Urinary bladder (tissue), 4 donors: Measurements from ENCODE around the gene ADAP2. TPM values are rescaled to one million over a fixed set of nuclear protein-coding genes. Genes with fewer than 3 reads are reported as not detected.
"Not testable (repeated sequence)": the region's sequence is repeated elsewhere in the genome, so short reads cannot be mapped to it uniquely, and the experiment has no call there.

Experiments used
- DNase-seq: peaks from one replicate; pipeline ENCODE4 v3.0.0-alpha.2; 2015; ENCODE audit errors: extremely low spot score
- H3K27ac ChIP-seq: one replicate; pipeline ENCODE4 v1.5.1; 2013; ENCODE audit warnings: low read depth, mild to moderate bottlenecking, moderate library complexity
- H3K36me3 ChIP-seq: one replicate; pipeline ENCODE4 v1.6.1; 2013; ENCODE audit warnings: mild to moderate bottlenecking, moderate library complexity; ENCODE audit not compliant: insufficient read depth
- H3K4me1 ChIP-seq: one replicate; pipeline ENCODE4 v1.6.1; 2013; ENCODE audit warnings: mild to moderate bottlenecking, moderate library complexity; ENCODE audit not compliant: insufficient read depth
- H3K4me3 ChIP-seq: one replicate; pipeline ENCODE4 v1.5.1; 2013; ENCODE audit warnings: low read depth, low read length
- WGBS: extraction: QIAGEN DNeasy Blood & Tissue Kit; methylation state at CpG from one replicate; pipeline ENCODE4 v1.1.7; 2013; 5-methylcytosine and 5-hydroxymethylcytosine counted together
- polyA plus RNA-seq: library from polyadenylated mRNA; stranded (reverse); fragments of 200-250 nt; gene quantifications from one replicate; pipeline ENCODE4 v1.2.3, GENCODE V29; 2013
- total RNA-seq: library from RNA; depleted of rRNA; stranded (reverse); fragments of >200 nt; gene quantifications from one replicate; pipeline ENCODE4 v1.2.3, GENCODE V29; 2014
- donor health status: healthy with polysubstance abuse.
- donor health status: healthy.

ADAP2 gene
- total and polyA plus RNA-seq, 2 donors = 6.7 to 15.1 TPM

- H3K4me1 ChIP-seq, H3K27ac ChIP-seq, H3K4me3 ChIP-seq, H3K36me3 ChIP-seq, DNase-seq: not testable (repeated sequence)
- WGBS = 94% methylated on average over 13 of the region's 13 CpGs
Observed at GRCh38 chr17:30967911-30968310, 46.2 kb downstream of the ADAP2 start.

- Histone ChIP-seq H3K4me3 (peak overlapping the region; percentile 74), H3K4me1 (peaks cover 1% of the 10 kb centered on the region), H3K27ac (peak overlapping the region; percentile 97), H3K36me3 (no peaks in the 10 kb centered on the region)
- peak; percentile 32 for DNase-seq
- WGBS = 5% methylated on average over 31 of the region's 31 CpGs
Observed at GRCh38 chr17:30969989-30970830, 48.5 kb downstream of the ADAP2 start.

GRCh38 chr17:30970831-30971567 lies 49.3 kb downstream of the ADAP2 start, which contains the start of gene RNF135:
Gene RNF135, plus strand, starts transcription at chr17:30971039. Its CDS starts 35 bp downstream, at chr17:30971074.
- Histone ChIP-seq H3K4me1 (peaks cover 1% of the 10 kb centered on the region), H3K36me3 (no peaks in the 10 kb centered on the region), H3K4me3 (peak within 1 kb of the TSS; percentile 74), H3K27ac (peak within 1 kb of the TSS; percentile 97)
- peak; percentile 74 for DNase-seq
- under 1% methylated on average over 66 of the region's 66 CpGs for WGBS

- 96% methylated on average over 8 of the region's 8 CpGs for WGBS
- no peak overlapping the region for H3K27ac ChIP-seq
- DNase-seq = no peak
- H3K4me1 ChIP-seq = peaks cover under 1% of the 10 kb centered on the region
- no peak overlapping the region for H3K4me3 ChIP-seq
- no peaks in the 10 kb centered on the region for H3K36me3 ChIP-seq
Observed at GRCh38 chr17:30975042-30975820, 53.5 kb downstream of the ADAP2 start.

- not testable (repeated sequence) for H3K4me1 ChIP-seq, H3K27ac ChIP-seq, H3K4me3 ChIP-seq, DNase-seq, H3K36me3 ChIP-seq
- WGBS = 95% methylated on average over 16 of the region's 33 CpGs
Observed at GRCh38 chr17:30979919-30980318, 58.2 kb downstream of the ADAP2 start.

- WGBS = 78% methylated on average over 8 of the region's 8 CpGs
- H3K4me3 ChIP-seq = no peak overlapping the region
- no peak overlapping the region for H3K27ac ChIP-seq
- H3K4me1 ChIP-seq = no peaks in the 10 kb centered on the region
- H3K36me3 ChIP-seq = no peaks in the 10 kb centered on the region
- no peak for DNase-seq
Observed at GRCh38 chr17:30981531-30982519, 60.1 kb downstream of the ADAP2 start.

- DNase-seq = no peak
- no peak overlapping the region for H3K4me3 ChIP-seq
- WGBS = 95% methylated on average over 1 of the region's 1 CpG
- no peaks in the 10 kb centered on the region for H3K4me1 ChIP-seq
- no peak overlapping the region for H3K27ac ChIP-seq
- no peaks in the 10 kb centered on the region for H3K36me3 ChIP-seq
Observed at GRCh38 chr17:30982855-30983254, 61.1 kb downstream of the ADAP2 start.

- peaks cover 2% of the 10 kb centered on the region for H3K36me3 ChIP-seq
- 88% methylated on average over 3 of the region's 3 CpGs for WGBS
- no peak overlapping the region for H3K4me3 ChIP-seq
- no peak overlapping the region for H3K27ac ChIP-seq
- DNase-seq = no peak
- H3K4me1 ChIP-seq = no peaks in the 10 kb centered on the region
Observed at GRCh38 chr17:30990458-30990857, 68.7 kb downstream of the ADAP2 start.

- Histone ChIP-seq H3K36me3 (peaks cover 5% of the 10 kb centered on the region), H3K4me3 (no peak overlapping the region), H3K27ac (no peak overlapping the region), H3K4me1 (no peaks in the 10 kb centered on the region)
- DNase-seq = no peak
- WGBS = 98% methylated on average over 3 of the region's 3 CpGs
Observed at GRCh38 chr17:30992551-30992950, 70.8 kb downstream of the ADAP2 start.

- H3K4me3 ChIP-seq = no peak overlapping the region
- WGBS = 96% methylated on average over 3 of the region's 3 CpGs
- peaks cover 5% of the 10 kb centered on the region for H3K36me3 ChIP-seq
- no peak for DNase-seq
- no peak overlapping the region for H3K27ac ChIP-seq
- H3K4me1 ChIP-seq = no peaks in the 10 kb centered on the region
Observed at GRCh38 chr17:30995347-30995746, 73.6 kb downstream of the ADAP2 start.

GRCh38 chr17:30996486-30996885 lies 74.7 kb downstream of the ADAP2 start:
- Histone ChIP-seq H3K36me3 (peaks cover 5% of the 10 kb centered on the region), H3K4me3 (no peak overlapping the region), H3K27ac (no peak overlapping the region), H3K4me1 (no peaks in the 10 kb centered on the region)
- no peak for DNase-seq
- 92% methylated on average over 3 of the region's 3 CpGs for WGBS

GRCh38 chr17:30997270-30997669 lies 75.5 kb downstream of the ADAP2 start:
- 94% methylated on average over 6 of the region's 6 CpGs for WGBS

More at GRCh38 chr17:30997270-30997669, 75.5 kb downstream of the ADAP2 start:
- Histone ChIP-seq H3K36me3 (peaks cover 5% of the 10 kb centered on the region), H3K4me1 (no peaks in the 10 kb centered on the region), H3K27ac (no peak overlapping the region), H3K4me3 (no peak overlapping the region)
- no peak for DNase-seq
